Hepatic stellate cell (primary cell): Measurements from ENCODE around the gene PSD4.

Source experiments
- DNase-seq: peaks from one replicate; pipeline ENCODE4 v3.0.0; 2011; ENCODE audit warnings: low spot score

The PSD4 gene

DNA sequence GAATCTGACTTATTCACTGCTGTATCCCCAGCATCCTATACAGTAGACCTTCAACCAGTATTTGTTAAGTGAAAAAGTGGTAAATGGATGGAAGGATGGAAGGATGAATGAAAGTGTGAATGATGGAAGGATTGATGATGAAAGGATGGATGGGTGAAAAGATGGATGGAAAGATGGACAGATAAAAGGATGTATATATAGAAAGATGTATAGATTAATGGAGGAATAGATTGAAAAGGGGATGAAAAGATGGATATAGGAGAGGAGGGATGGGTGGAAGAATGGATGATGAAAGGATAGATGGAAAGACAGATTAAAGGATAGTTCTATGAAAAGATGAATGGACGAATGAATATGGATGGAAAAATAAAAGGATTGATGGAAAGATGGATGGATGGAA, 50.0 kb downstream of the PSD4 start:
- no peak for DNase-seq

DNA sequence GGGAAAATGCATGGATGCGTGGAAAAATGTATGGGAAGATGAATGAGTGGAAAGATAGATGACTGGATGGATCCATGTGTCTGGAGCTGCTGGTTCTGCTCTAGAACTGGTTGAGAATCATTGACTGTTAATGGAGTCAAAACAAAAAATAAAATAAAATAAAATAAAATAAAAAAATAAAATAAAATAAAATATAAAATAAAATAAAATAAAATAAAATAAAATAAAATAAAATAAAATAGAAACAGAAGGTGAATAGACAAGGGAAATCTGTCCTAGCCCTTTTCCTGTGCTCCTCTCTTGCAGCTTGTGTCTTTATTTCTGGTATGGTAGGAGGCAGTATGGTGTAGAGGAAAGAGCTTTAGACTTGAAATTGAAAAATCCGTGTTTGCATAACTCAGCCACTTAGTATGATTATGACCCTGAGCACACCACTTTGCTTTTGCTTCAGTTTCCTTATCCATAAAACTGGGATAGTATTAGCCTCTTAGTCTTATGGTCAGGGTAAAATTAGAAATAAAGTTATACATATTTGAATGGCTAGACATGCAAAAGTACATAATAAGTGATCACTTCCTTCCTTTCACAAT, 51.0 kb downstream of the PSD4 start:
- no peak for DNase-seq

DNA sequence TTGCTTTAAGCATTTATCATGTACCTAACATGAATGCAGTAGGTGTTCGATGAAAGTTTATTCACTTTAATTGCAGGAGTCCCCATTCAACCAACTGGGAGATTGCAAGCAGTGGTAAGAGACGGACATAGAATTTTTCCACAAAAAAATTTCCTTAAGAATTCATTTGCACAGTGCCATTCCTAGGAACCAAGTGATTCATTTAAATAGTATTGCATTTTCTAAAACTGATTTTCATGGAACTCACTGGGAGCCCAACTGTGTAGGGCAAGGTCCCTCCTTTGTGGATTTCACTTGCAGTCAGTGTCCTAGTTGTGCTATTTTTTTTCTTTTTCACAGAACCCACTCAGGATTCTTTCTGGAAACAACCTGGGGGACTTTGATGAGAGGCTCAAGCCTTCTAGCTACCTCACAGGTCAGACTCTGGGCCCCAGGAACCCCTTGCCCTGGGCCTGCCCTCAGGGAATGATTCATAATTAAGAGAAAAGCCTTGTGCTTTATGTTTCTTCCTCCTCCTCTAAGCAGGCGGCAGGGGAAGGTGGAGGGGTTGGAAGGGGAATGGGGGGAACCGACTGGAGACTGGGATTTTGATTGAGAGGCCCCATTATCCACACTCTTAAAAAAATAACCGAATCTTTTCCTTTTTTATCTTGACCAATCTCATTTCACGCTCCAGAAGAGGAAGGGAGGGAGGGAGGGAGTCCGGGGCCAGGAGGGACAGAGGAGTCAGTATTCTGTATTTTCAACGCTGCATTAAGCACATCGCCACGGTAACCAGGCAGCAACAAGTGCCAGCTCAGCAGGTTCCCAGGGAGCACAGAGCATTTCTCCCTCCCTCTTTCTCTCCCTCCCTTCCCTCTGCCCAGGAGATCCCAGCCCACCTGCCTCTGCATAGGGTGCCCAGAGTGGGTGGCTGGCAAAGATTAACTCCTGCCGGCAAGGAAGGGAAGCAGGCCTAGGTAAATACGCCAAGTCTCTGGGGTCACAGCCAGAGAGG, 51.8 kb downstream of the PSD4 start:
- DNase-seq: no peak

DNA sequence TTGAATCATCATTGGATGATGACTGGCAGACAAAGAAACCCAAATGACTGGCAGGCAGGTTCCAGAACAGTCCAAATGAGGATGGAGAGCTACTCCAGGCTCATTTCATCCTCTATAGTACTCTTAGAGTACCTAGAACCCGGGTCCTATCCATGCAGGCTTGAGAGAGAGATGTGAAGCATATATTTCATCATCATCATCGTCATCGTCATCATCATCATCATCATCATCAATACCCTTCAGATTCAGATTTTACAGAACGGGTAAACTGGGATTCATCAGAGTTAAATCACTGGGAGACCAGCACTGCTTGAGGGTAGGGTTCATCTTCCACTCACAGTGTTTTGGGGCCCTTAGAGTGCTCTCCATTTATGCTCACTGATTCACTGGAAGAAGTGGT, 52.7 kb downstream of the PSD4 start:
- no peak for DNase-seq

DNA sequence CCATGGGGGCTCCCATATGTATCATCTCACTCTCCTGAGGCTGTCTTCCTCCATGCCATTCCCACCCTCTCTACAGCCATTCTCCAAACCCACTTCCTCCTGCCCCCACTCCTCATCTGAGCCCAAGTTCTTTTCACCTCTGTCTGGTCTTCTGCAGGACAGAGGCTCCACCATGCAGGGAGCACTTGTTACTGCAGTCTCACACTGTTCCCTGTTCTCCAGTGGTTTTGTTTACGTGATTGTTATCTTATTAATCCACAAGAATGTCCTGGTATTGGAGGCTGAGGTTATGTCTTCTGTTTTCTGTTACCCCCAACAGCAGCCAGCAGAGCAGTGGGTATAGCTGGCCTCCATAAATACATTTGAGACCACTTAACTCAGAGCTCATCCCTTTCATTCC, 53.5 kb downstream of the PSD4 start:
- no peak for DNase-seq

DNA sequence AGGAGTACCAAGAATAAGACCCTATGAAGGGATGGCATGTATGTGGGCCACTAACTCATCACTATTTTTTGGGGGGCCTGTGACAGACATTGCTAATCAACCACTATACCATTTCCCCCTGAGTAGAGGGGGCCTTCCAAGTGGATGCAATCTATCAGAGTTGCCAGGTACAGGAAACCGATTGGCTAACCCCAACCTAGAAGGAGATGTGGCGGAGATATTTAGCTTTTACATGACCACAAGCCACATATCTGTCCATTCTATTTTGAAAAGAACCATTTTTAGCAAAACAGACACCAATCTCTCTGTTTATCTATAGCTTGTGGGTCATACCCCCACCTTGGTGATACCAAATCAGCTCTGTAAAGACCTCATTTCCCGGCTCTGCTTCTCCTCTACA, 53.9 kb downstream of the PSD4 start:
- DNase-seq: no peak

DNA sequence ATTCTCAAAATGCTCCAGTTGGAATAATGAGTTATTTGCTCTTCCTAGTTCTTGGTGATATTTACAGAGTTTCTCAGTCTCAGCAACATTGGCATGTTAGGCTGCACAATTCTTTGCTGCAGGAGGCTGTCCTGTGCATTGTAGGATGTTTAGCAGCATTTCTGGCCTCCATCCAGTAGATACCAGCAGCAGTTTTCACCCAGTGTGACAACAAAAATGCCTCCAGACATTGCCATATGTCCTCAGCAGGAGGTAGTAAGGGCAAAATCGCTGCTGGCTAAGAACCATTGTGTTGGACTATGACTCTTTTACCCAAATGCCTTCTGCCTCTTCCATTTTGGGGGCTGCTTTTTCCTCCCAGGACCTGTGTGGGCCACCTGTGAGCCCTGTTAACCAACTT, 54.6 kb downstream of the PSD4 start:
- DNase-seq: no peak

DNA sequence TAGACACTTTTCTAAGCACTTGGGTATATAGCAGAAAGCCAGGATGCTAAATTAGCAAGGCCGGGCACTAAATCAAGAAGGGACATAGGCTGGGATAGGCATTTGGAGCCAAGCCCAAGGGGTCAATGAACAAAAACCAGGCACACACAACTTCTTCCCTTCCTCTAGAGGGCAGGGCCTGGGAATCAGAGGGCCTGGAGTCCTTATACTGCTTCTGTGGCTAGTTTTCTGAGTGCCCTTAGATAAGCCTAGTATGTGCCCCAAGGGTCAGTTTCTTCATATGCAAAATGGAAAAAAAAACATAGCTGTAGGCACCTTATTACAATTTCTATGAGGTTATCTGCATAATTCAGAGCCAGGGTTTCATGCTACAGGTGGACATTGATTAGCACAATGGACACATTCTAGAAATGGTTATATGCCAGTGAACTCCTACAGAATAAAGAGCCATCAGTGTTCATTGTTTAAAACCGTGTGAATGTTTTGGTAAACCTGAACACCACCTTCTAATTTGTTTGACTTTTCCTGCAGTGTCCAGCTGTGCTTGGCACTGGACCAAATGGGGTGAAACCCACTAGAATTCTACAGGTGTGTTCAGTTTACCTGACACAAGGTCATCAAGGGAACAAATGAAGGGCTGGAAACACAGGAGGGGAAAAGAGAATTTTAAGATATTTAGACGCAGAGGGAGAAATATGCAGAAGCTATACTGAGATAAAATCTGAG, 55.4 kb downstream of the PSD4 start:
- DNase-seq: no peak

DNA sequence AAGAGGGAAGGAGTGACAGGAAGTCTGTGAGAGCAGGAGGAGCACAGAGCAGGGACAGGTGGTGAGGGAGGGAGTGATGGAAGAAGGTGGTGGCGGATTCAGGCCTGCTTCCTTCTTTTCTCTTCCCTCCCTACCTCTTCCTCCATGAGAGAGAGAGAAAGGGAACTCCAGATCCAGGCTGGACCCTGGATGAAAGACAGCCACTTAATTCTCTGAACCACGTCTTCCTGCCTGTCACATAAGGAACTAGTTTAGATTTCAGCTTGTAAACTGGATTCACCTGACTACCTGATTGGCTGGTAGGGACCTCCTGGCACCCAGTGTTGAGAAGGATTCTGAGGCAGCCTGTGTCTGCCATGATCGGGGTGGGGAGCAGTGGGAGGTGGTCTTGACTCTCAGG, 56.0 kb downstream of the PSD4 start:
- no peak for DNase-seq

DNA sequence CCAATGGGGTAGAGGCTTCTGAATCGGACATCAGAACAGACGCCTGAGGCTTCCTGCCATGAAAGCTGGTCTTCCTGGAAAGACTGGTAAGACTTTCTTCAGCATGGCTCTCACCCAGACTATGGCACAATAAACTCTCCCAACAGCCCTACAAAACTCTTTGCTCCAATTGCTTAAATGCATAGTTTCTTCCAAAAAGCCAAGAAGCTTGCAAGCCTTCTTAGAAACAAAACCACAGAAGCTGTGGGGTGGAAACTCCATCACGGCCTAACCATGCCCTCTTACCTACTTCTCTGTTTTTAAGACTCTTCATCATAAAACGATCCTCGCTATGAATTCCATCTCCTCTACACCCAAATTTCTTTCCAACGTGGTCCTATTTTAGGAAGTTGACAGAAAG, 56.8 kb downstream of the PSD4 start:
- no peak for DNase-seq

DNA sequence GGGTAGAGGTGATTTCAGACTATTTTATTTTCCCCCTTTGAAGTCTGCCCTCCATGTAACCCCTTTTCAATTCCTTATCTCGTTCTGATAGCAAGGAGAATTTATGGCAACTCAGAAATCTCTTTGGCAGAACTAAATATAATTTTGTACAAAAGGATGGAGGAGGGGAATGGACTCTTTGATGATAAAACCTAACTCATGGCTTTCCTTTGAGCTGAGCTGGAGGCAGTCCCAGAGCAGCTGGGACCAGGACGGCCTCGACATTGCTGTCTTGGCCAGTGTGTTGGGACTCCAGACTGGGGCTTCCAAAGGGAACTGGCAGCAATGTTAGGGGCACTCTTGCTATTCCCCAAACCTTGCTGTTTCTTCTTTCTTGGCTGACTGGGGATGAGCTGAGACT, 57.3 kb downstream of the PSD4 start:
- DNase-seq: no peak

DNA sequence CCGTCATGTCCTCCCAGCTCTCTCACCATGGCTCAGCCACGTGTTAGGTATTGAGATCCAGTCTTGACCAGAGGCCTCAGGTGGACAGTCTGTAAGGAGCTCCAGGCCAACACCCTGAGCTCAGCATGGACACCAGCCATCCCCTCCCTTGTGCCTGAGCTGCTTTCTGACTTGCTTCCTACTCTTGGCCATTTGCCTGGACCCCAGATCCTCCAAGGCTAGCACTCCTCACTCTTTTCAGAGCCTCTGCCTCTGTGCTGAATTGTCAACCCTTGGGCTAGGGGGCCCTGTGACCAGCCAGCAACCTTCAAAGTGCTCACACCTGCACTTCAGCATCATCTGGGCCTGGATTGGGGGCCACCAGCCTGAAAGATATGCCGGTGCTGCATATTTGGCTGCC, 58.4 kb downstream of the PSD4 start:
- no peak for DNase-seq

DNA sequence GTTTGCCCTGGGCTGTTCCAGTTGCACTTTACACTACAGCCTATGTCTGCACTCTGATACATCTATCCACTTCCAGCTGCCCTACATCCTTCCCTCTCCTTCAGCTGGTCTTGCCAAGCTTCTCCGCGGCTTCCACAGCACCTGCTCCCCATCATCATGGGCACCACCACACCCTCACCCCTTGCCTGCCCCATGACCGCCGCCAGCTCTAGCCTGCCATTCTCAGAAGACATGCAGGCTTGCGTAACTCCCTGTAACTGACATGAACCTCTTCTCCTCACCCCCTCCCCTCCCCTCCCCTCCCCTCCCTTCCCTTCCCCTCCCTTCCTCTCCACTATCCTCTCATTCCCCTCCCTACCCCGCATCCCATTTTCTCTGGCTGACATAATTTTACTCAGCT, 59.0 kb downstream of the PSD4 start:
- no peak for DNase-seq

DNA sequence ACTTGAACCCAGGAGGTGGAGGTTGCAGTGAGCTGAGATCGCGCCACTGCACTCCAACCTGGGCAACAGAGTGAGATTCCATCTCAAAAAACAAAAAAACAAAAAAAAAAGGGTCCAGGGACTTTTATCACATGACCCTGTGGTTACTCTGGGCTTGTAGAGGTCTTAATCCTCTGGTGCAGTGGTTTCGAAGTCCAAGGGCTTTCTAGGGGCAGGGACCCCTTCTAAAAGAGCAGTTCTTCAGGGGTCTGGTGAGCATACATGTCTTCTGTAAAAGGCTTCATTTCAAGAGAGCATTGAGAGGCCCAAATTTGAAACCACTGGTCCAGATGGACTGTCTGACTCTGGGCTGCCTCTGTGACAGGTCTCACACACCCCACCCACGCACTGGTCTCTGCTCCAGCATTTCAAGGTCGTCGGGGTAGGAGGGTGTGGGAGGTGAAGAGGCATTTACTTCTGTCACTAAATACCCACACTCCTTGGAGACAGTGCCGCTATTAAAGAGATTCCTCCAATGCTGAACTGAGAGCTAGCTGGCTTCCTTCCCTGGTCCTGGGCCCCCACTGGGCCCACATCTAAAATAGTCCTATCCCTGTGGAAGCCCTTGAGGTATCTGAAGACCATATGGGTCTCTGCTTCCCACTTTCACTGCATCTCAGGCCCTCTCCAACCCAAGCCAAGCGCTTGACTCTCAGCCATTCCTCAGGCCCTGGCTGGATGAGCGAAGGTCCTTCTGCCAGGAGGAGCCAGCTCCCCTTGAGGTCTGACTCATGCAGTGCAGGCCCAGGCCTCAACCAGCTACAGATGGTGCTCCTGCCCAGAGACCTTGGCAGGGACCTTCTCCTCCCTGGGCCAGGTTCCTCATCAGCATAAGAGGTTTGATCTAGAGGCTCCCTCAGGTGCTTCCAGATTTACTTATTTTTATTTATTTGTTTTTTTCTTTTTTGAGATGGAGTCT, 60.1 kb downstream of the PSD4 start:
- no peak for DNase-seq

DNA sequence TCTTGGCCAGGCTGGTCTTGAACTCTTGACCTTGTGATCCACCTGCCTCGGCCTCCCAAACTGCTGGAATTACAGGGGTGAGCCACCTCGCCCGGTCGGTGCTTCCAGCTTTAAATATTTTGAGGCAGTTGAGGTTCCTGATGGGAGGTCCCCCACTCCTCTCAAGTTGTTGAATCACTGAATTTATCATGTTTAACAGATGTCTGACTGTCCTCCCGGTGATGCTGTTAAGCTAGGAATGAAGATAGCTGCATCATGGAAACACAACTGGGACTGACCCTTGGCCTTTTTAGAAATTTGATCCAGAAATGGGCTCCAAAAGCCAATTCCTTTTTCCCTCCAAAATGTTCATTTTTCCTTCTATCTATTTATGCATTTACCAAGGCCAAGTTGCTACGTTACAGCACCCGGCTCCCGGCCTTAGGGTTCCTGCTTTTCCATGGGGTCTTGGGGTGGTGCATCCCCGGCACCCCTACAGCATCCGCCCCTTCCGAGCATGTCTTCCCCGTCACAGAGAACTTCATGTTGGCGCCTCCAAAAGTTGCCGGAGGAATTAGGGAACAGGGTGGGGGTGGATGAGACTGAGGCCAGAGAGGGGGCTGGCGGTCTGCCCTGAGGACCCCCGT, 61.1 kb downstream of the PSD4 start:
- DNase-seq: no peak

DNA sequence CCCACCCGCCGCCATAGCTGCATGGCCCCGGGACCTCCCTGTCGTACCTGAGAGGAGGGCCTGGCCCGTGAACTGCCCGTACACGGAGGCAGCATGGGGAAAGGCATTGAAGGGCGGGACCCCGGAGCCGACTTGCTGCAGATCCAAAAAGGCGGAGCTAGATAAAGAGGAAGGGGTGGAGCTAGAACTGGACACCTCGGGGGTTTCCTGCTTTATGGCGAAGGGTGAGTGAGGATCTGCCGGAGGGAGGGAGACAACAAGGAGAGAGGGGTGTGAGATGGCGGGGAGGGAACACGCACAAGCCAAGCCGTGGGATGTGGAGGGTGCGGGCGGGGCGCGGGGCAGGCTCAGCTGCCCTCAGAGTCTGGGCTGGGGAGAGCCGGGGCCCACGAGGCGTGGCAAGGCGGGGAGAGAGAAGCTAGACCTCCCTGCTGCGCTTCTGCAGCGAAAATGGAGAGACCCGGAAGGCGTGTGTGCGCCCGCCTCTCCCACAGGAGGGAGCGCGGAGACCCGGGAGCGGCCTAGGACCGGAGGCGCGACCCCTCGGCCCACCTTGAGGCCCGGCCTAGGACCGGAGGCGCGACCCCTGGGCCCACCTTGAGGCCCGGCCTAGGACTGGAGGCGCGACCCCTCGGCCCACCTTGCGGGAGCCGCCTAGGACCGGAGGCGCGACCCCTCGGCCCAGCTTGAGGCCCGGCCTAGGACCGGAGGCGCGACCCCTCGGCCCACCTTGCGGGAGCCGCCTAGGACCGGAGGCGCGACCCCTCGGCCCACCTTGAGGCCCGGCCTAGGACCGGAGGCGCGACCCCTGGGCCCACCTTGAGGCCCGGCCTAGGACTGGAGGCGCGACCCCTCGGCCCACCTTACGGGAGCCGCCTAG, 61.8 kb downstream of the PSD4 start:
- DNase-seq: peak; percentile 87

DNA sequence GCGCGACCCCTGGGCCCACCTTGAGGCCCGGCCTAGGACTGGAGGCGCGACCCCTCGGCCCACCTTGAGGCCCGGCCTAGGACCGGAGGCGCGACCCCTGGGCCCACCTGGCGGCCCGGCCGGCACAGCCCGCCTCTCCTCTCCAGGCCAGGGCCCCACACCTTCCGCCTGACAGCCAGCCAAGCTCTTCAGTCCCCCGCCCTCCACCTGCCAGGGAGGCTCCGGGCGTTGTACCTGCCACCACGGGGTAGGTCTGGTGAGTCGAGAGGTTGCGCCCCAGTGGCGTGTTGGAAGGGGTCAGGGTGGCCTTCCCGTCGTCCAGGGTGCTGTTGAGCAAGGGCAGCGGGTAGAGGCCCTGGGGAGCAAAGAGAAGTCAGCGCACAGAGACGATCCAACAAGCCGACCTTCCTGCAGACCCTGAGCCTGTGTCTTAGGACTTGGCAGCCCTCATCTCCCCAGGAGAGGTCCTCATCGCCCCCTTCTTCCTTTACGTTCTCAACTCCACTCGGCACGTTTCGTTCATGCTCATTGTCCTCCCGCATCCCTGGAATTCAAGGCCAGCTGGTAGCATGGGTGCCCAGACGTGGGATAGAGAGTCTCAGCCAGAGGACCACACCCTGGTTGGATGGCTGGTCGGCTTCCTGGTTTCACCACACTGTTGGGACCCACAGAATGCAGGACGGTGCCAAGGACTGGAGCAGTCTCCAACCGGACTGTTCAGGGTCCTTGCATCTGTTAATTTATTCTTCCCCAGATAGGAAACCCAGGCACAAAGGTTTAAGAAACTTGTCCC, 62.8 kb downstream of the PSD4 start:
- DNase-seq: no peak

DNA sequence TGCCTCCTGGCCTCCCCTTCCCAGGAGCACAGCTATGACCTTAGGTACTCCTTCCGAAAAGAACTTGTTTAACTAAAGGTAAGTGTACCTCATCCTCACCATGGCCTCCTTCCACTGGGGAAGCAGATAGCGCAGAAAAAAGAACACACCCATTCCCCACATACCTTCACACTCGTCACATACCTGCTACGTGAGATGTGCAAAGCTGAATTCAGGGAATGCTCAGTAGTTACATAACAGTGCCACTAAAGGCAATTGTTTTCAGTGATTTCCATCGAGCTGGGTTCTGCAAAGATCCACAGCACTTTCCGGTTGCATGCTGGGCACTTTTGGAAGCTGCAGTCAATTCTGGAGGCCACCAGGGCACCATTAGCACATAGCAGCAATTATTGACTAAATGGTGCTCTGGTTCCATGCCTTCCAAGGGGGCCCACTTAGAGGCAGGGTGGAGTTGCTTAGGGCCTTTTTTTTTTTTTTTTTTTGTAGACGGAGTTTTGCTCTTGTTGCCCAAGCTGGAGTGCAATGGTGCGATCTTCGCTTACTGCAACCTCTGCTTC, 63.9 kb downstream of the PSD4 start:
- DNase-seq: no peak
